ENCODE measurements around the gene SLC16A1.
"Not testable (repeated sequence)": the region's sequence is repeated elsewhere in the genome, so short reads cannot be mapped to it uniquely, and the experiment has no call there.

SLC16A1 gene

GRCh38 chr1:112964347-112964746, 8.4 kb upstream of the SLC16A1 start:
- DNase-seq (ENCODE audit: low read depth), result no peak

GRCh38 chr1:112961072-112961471, 5.1 kb upstream of the SLC16A1 start:
- no peak for DNase-seq (ENCODE audit: low read depth)

GRCh38 chr1:112960384-112960783, 4.4 kb upstream of the SLC16A1 start:
- DNase-seq (ENCODE audit: low read depth), result no peak

- not testable (repeated sequence) for DNase-seq (ENCODE audit: low read depth)
Measured at GRCh38 chr1:112958236-112958635, 2.2 kb upstream of the SLC16A1 start.

- peak; percentile 96 for DNase-seq (ENCODE audit: low read depth)
Measured at GRCh38 chr1:112957133-112957812, 1.3 kb upstream of the SLC16A1 start.

GRCh38 chr1:112956544-112957132, 642 bp upstream of the SLC16A1 start:
- DNase-seq (ENCODE audit: low read depth), result peak; percentile 48

- DNase-seq (ENCODE audit: low read depth), result peak; percentile 71
Measured at GRCh38 chr1:112954945-112955772, 837 bp downstream of the SLC16A1 start.

GRCh38 chr1:112954017-112954650, 1.9 kb downstream of the SLC16A1 start:
- DNase-seq (ENCODE audit: low read depth), result peak; percentile 52

- no peak for DNase-seq (ENCODE audit: low read depth)
Measured at GRCh38 chr1:112950426-112950825, 5.6 kb downstream of the SLC16A1 start.

- no peak for DNase-seq (ENCODE audit: low read depth)
Measured at GRCh38 chr1:112946683-112947082, 9.3 kb downstream of the SLC16A1 start.

GRCh38 chr1:112939810-112940209, 16.2 kb downstream of the SLC16A1 start:
- no peak for DNase-seq (ENCODE audit: low read depth)

GRCh38 chr1:112938210-112938609, 17.8 kb downstream of the SLC16A1 start:
- peak; percentile 52 for DNase-seq (ENCODE audit: low read depth)

GRCh38 chr1:112937495-112937894, 18.5 kb downstream of the SLC16A1 start:
- peak; percentile 24 for DNase-seq (ENCODE audit: low read depth)

GRCh38 chr1:112937070-112937469, 18.9 kb downstream of the SLC16A1 start:
- DNase-seq (ENCODE audit: low read depth), result peak; percentile 49

- DNase-seq (ENCODE audit: low read depth), result peak; percentile 89
Measured at GRCh38 chr1:112935461-112936111, 20.4 kb downstream of the SLC16A1 start.

- peak; percentile 49 for DNase-seq (ENCODE audit: low read depth)
Measured at GRCh38 chr1:112934577-112934976, 21.4 kb downstream of the SLC16A1 start.

- no peak for DNase-seq (ENCODE audit: low read depth)
Measured at GRCh38 chr1:112933820-112934571, 22.0 kb downstream of the SLC16A1 start.

- DNase-seq (ENCODE audit: low read depth), result no peak
Measured at GRCh38 chr1:112929979-112930378, 26.0 kb downstream of the SLC16A1 start.

- DNase-seq (ENCODE audit: low read depth), result no peak
Measured at GRCh38 chr1:112927462-112927990, 28.5 kb downstream of the SLC16A1 start.

GRCh38 chr1:112926858-112927257, 29.1 kb downstream of the SLC16A1 start:
- DNase-seq (ENCODE audit: low read depth), result no peak

GRCh38 chr1:112925015-112925414, 31.0 kb downstream of the SLC16A1 start:
- DNase-seq (ENCODE audit: low read depth), result peak; percentile 8
